Neural cell (in vitro differentiated cells): ENCODE data around the gene GRP. TPM values are rescaled to one million over a fixed set of nuclear protein-coding genes. Genes with fewer than 3 reads are reported as not detected.

Experiments
- H2AFZ ChIP-seq: fragments of 200-600, 300-800 bp; sonication (generic), shearing (Covaris generic); 2 replicates; pipeline ENCODE4 v1.6.0; 2014; ENCODE audit warnings: low read depth, mild to moderate bottlenecking, antibody characterized with exemption, low read length, moderate library complexity
- H3F3A ChIP-seq: fragments of 200-600 bp; shearing (Covaris generic); 2 replicates; pipeline ENCODE4 v1.6.1; 2016; ENCODE audit warnings: mild to moderate bottlenecking, moderate library complexity, mixed read lengths, antibody characterized with exemption, low read length; ENCODE audit not compliant: insufficient read depth, poor library complexity, severe bottlenecking
- H3K27ac ChIP-seq: fragments of 200-600, 300-800 bp; sonication (generic), shearing (Covaris generic); 2 replicates; pipeline ENCODE4 v1.5.1; 2014; ENCODE audit warnings: mild to moderate bottlenecking, low read length, moderate library complexity
- H3K27me3 ChIP-seq: fragments of 300-800, 200-600 bp; sonication (generic), shearing (Covaris generic); 2 replicates; pipeline ENCODE4 v1.6.0; 2014; ENCODE audit warnings: mild to moderate bottlenecking, low read depth, low read length, moderate library complexity; ENCODE audit not compliant: insufficient read depth
- H3K36me3 ChIP-seq: fragments of 300-800, 200-600 bp; sonication (generic), shearing (Covaris generic); 2 replicates; pipeline ENCODE4 v1.5.1; 2014; ENCODE audit warnings: mild to moderate bottlenecking, antibody characterized with exemption, low read length, moderate library complexity; ENCODE audit not compliant: insufficient read depth
- H3K4me2 ChIP-seq: fragments of 300-800, 200-600 bp; sonication (generic), shearing (Covaris generic); 2 replicates; pipeline ENCODE4 v1.6.0; 2014; ENCODE audit warnings: mild to moderate bottlenecking, low read length
- H3K4me3 ChIP-seq: fragments of 300-800, 200-600 bp; sonication (generic), shearing (Covaris generic); 2 replicates; pipeline ENCODE4 v1.5.1; 2014; ENCODE audit warnings: mild to moderate bottlenecking, low read length, moderate library complexity
- H3K79me2 ChIP-seq: fragments of 200-600 bp; shearing (Covaris generic); replicated peaks from 2 replicates; pipeline ENCODE4 v1.6.0; 2014; ENCODE audit warnings: mild to moderate bottlenecking, low read length, moderate library complexity; ENCODE audit not compliant: insufficient read depth
- H3K9ac ChIP-seq: fragments of 300-800, 200-600 bp; sonication (generic), shearing (Covaris generic); 2 replicates; pipeline ENCODE4 v1.6.1; 2016; ENCODE audit warnings: mild to moderate bottlenecking, low read length, mixed read lengths
- H3K9me2 ChIP-seq: fragments of 200-600 bp; shearing (Covaris generic); 2 replicates; pipeline ENCODE4 v1.6.1; 2016; ENCODE audit warnings: mild to moderate bottlenecking, low read length, mixed read lengths; ENCODE audit not compliant: insufficient read depth
- H3K9me3 ChIP-seq: fragments of 200-600, 300-800 bp; sonication (generic), shearing (Covaris generic); 2 replicates; pipeline ENCODE4 v1.6.1; 2016; ENCODE audit warnings: mild to moderate bottlenecking, mixed run types, low read length, moderate library complexity, mixed read lengths
- H4K20me1 ChIP-seq: fragments of 200-600 bp; shearing (Covaris generic); 2 replicates; pipeline ENCODE4 v1.6.1; 2016; ENCODE audit warnings: mild to moderate bottlenecking, mixed run types; ENCODE audit not compliant: insufficient read depth
- CTCF ChIP-seq: fragments of 450-650 bp; IDR thresholded peaks from 2 replicates; pipeline ENCODE4 v1.5.1; 2014; ENCODE audit warnings: antibody characterized with exemption, mild to moderate bottlenecking, moderate library complexity; ENCODE audit not compliant: poor library complexity, severe bottlenecking
- EP300 ChIP-seq: fragments of 450-650 bp; conservative IDR thresholded peaks from 2 replicates; pipeline ENCODE4 v1.6.1; 2014; ENCODE audit warnings: antibody characterized with exemption, mild to moderate bottlenecking, moderate library complexity; ENCODE audit not compliant: poor library complexity, severe bottlenecking
- EZH2 ChIP-seq: fragments of 200-600, 300-800 bp; shearing (Covaris generic), sonication (generic); IDR thresholded peaks from 2 replicates; pipeline ENCODE4 v1.6.1; 2014; ENCODE audit warnings: antibody characterized with exemption, low read length, borderline replicate concordance, mild to moderate bottlenecking; ENCODE audit not compliant: insufficient read depth, poor library complexity, severe bottlenecking
- MXI1 ChIP-seq: fragments of 450-650 bp; conservative IDR thresholded peaks from 2 replicates; pipeline ENCODE4 v1.6.1; 2014; ENCODE audit warnings: antibody characterized with exemption, mild to moderate bottlenecking; ENCODE audit not compliant: poor library complexity, severe bottlenecking
- POLR2AphosphoS5 ChIP-seq: IDR thresholded peaks from 2 replicates; pipeline ENCODE4 v1.6.1; 2012
- RAD21 ChIP-seq: fragments of 450-650 bp; conservative IDR thresholded peaks from 2 replicates; pipeline ENCODE4 v1.6.1; 2014; ENCODE audit warnings: antibody characterized with exemption, mild to moderate bottlenecking, moderate library complexity
- REST ChIP-seq: IDR thresholded peaks from 2 replicates; pipeline ENCODE4 v1.6.1; 2012; ENCODE audit warnings: borderline replicate concordance
- SMC3 ChIP-seq: fragments of 450-650 bp; conservative IDR thresholded peaks from 2 replicates; pipeline ENCODE4 v1.6.1; 2014; ENCODE audit warnings: antibody characterized with exemption, mild to moderate bottlenecking, moderate library complexity; ENCODE audit not compliant: poor library complexity
- TAF1 ChIP-seq: IDR thresholded peaks from 2 replicates; pipeline ENCODE4 v1.6.1; 2012; ENCODE audit warnings: low read depth
- polyA plus RNA-seq: library from polyadenylated mRNA; depleted of rRNA; stranded (reverse); fragments of >200 nt; gene quantifications from 2 replicates; pipeline ENCODE4 v1.2.3, GENCODE V29; 2014

The GRP gene
- polyA plus RNA-seq, 1 donor from 2014 or later, result not detected

GRCh38 chr18:59207506-59207905 is 12.5 kb upstream of the GRP start:
- TF ChIP-seq CTCF, result no peak
- no peak for TF ChIP-seq REST
- no peak for TF ChIP-seq POLR2AphosphoS5
- TF ChIP-seq EP300, result no peak
- no peak for TF ChIP-seq TAF1
- no peak for TF ChIP-seq SMC3
- no peak for TF ChIP-seq EZH2
- TF ChIP-seq RAD21, result no peak
- TF ChIP-seq MXI1, result no peak
- no peak overlapping the region for H2AFZ ChIP-seq
- no peaks in the 10 kb centered on the region for H3K79me2 ChIP-seq
- no peak overlapping the region for H3K9ac ChIP-seq
- no peaks in the 10 kb centered on the region for H4K20me1 ChIP-seq
- H3K4me2 ChIP-seq, result no peak overlapping the region
- no peaks in the 10 kb centered on the region for H3K27me3 ChIP-seq
- no peak overlapping the region for H3K27ac ChIP-seq
- H3K9me3 ChIP-seq, result no peaks in the 10 kb centered on the region
- H3K36me3 ChIP-seq, result no peaks in the 10 kb centered on the region
- no peaks in the 10 kb centered on the region for H3F3A ChIP-seq
- no peak overlapping the region for H3K4me3 ChIP-seq
- no peaks in the 10 kb centered on the region for H3K9me2 ChIP-seq

- no peaks in the 10 kb centered on the region for H3K9me3 ChIP-seq
- H3K9me2 ChIP-seq, result no peaks in the 10 kb centered on the region
- no peaks in the 10 kb centered on the region for H4K20me1 ChIP-seq
- H2AFZ ChIP-seq, result no peak overlapping the region
- H3F3A ChIP-seq, result no peaks in the 10 kb centered on the region
- no peak overlapping the region for H3K4me2 ChIP-seq
- H3K4me3 ChIP-seq, result no peak overlapping the region
- H3K27me3 ChIP-seq, result no peaks in the 10 kb centered on the region
- H3K9ac ChIP-seq, result no peak overlapping the region
- TF ChIP-seq POLR2AphosphoS5 (no peak), EZH2 (no peak), EP300 (no peak), TAF1 (no peak), REST (no peak), MXI1 (no peak), CTCF (no peak), SMC3 (no peak), RAD21 (no peak)
- no peaks in the 10 kb centered on the region for H3K36me3 ChIP-seq
- H3K27ac ChIP-seq, result no peak overlapping the region
- no peaks in the 10 kb centered on the region for H3K79me2 ChIP-seq
These were observed 11.3 kb upstream of the GRP start for GRCh38 chr18:59208602-59209125.
